Duodenal mucosa (tissue), 2 donors: ENCODE data around the gene PCSK6.

Experiments used
- H3K27ac ChIP-seq: one replicate; pipeline ENCODE4 v1.7.0; 2013; ENCODE audit warnings: low read depth, low read length
- H3K27me3 ChIP-seq, 2 donors: one replicate each; pipeline ENCODE4 v1.7.0; 2013; ENCODE audit warnings: low read length in 2 of 2, control low read depth in 1 of 2; ENCODE audit not compliant: insufficient read depth in 2 of 2, control insufficient read depth in 1 of 2
- H3K36me3 ChIP-seq, 2 donors: one replicate each; pipeline ENCODE4 v1.7.0; 2013; ENCODE audit warnings: low read length in 2 of 2, control low read depth in 1 of 2; ENCODE audit not compliant: insufficient read depth in 2 of 2, control insufficient read depth in 1 of 2
- H3K4me1 ChIP-seq, 2 donors: one replicate each; pipeline ENCODE4 v1.7.0; 2013; ENCODE audit warnings: low read length in 2 of 2, control low read depth in 1 of 2; ENCODE audit not compliant: insufficient read depth in 2 of 2, control insufficient read depth in 1 of 2
- H3K4me3 ChIP-seq, 2 donors: one replicate each; pipeline ENCODE4 v1.7.0; 2013; ENCODE audit warnings: low read length in 2 of 2, low read depth in 1 of 2
- H3K9ac ChIP-seq, 2 donors: one replicate each; pipeline ENCODE4 v1.7.0; 2013; ENCODE audit warnings: low read length in 2 of 2, low read depth in 1 of 2
- H3K9me3 ChIP-seq, 2 donors: one replicate each; pipeline ENCODE4 v1.7.0; 2013; ENCODE audit warnings: low read length in 2 of 2, control low read depth in 1 of 2; ENCODE audit not compliant: control insufficient read depth in 1 of 2

PCSK6 gene

DNA sequence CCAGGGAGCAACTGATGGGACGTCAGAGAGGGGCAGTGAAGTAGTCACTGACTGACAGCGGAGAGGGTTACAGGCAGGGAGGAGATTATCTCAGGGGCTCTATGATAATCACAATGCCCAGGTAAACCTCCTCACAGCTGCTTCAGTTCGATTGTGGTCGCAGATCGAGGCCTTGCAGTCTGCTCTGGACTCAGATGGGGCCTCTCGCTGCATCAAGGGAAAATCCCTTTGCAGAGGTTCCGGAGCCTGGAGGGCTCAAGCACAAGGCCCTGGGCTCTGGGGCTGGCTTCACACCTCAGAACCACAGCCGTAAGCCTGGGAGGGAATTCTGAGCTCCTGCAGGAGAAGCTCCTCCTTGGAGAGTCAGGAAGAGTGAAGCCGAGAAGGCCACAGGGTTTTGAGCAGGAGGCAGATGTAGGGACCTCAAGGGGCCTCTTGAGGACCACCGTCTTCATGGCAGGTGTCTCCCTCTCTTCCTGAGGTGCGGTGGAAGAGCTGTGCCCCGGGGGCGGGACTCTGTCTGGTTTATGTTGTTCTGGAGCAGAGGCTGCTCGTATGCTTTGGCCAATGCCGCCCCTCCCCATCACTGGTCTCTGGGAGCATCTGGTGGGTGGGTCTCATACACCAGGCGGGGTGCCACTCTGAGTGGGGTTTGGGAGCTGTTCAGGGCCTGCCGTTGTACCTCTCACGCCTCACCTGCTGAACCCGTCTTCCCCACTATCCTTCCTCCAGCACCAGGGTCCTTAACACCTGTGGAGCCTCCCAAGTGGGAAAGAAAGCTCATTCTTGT, 175.0 kb downstream of the PCSK6 start:
- H3K27me3 ChIP-seq, result no peaks in the 10 kb centered on the region
- no peaks in the 10 kb centered on the region for H3K9me3 ChIP-seq
- H3K4me1 ChIP-seq, result no peaks in the 10 kb centered on the region
- H3K4me3 ChIP-seq, result no peak overlapping the region
- H3K36me3 ChIP-seq, result no peaks in the 10 kb centered on the region
- H3K27ac ChIP-seq, result no peak overlapping the region
- no peak overlapping the region for H3K9ac ChIP-seq

DNA sequence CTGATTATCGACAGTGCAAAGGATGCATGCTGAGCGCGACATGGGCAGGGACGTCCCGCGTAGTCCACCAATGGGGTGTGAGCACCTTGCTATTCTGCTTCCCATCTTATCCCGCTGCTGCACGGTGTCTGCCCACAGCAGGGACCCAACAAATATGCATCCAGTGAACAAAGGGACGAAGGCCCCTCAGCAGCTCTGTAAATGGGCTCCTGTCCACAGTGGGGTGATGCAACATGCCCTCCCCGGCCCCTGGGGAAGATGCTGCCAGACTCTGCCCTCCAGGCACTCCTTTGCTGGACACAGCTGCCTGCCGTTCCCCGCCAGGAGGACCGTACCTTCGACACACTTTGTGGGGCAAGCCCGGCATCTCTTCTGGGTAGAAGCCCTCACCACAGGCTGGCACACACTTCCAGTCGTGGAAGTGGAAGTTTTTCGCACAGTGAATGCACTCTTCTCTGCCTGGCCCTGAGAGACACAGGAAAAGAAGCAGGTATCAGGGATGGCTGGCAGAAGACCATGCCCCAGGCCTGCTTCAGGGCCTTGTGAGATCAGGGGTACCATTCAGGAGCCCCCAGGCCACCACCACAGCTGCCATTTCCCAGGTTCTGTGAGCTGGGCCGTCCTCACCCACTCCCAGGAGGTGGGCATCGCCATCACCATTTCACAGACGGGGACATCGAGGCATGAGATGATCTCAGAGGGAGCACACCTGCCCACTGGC, 176.3 kb downstream of the PCSK6 start:
- no peaks in the 10 kb centered on the region for H3K9me3 ChIP-seq

GRCh38 chr15:101310508-101310907, 179.0 kb downstream of the PCSK6 start:
- no peaks in the 10 kb centered on the region for H3K9me3 ChIP-seq
- no peaks in the 10 kb centered on the region for H3K27me3 ChIP-seq
- H3K36me3 ChIP-seq, result no peaks in the 10 kb centered on the region
- no peak overlapping the region for H3K4me3 ChIP-seq
- H3K27ac ChIP-seq, result no peak overlapping the region
- H3K9ac ChIP-seq, result no peak overlapping the region
- H3K4me1 ChIP-seq, result no peaks in the 10 kb centered on the region

More for the DNA sequence above, 176.3 kb downstream of the PCSK6 start:
- Histone ChIP-seq H3K4me3 (no peak overlapping the region), H3K27me3 (no peaks in the 10 kb centered on the region), H3K9ac (no peak overlapping the region), H3K4me1 (no peaks in the 10 kb centered on the region), H3K36me3 (no peaks in the 10 kb centered on the region), H3K27ac (no peak overlapping the region)

GRCh38 chr15:101310161-101310480, 179.4 kb downstream of the PCSK6 start:
- no peak overlapping the region for H3K9ac ChIP-seq
- H3K36me3 ChIP-seq, result no peaks in the 10 kb centered on the region
- no peaks in the 10 kb centered on the region for H3K9me3 ChIP-seq
- H3K27ac ChIP-seq, result no peak overlapping the region
- no peak overlapping the region for H3K4me3 ChIP-seq
- H3K4me1 ChIP-seq, result no peaks in the 10 kb centered on the region
- H3K27me3 ChIP-seq, result no peaks in the 10 kb centered on the region

DNA sequence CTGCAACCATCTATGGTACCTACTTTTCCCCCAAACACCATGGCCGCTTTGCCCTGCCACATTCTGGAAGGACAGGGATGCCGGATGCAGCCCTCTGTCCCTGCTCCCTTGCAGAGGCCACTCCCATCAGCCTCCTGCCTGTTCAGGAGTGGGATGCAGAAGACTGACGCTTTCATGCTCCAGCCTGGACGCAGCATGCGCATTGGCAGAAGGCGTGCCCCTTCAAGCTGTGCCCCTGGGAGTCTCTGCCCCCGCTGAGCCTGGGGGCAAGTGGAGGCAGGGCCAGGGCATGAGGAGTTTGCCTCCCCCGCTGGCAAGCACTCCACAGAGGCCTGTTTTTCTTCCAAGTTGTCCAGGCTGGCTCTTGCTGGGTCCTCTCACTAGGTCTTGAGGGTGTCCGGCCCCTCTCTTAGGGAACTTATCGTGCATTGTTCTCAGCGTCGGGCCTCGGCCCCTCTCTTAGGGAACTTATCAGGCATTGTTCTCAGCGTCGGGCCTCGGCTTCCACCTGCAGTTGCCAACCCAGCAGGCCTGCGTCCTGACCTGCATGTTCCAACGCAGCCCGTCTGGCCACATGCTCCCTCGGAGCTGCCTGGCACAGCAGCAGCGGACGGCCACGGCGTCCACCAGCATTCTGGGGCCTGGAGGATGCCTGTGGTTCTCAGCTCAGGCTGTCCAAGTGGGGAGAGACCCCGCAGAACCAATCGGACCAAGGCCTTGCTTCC, 179.9 kb downstream of the PCSK6 start:
- no peak overlapping the region for H3K27ac ChIP-seq
- H3K9ac ChIP-seq, result no peak overlapping the region
- no peaks in the 10 kb centered on the region for H3K27me3 ChIP-seq
- H3K4me3 ChIP-seq, result no peak overlapping the region
- H3K9me3 ChIP-seq, result no peaks in the 10 kb centered on the region
- no peaks in the 10 kb centered on the region for H3K36me3 ChIP-seq
- H3K4me1 ChIP-seq, result no peaks in the 10 kb centered on the region

DNA sequence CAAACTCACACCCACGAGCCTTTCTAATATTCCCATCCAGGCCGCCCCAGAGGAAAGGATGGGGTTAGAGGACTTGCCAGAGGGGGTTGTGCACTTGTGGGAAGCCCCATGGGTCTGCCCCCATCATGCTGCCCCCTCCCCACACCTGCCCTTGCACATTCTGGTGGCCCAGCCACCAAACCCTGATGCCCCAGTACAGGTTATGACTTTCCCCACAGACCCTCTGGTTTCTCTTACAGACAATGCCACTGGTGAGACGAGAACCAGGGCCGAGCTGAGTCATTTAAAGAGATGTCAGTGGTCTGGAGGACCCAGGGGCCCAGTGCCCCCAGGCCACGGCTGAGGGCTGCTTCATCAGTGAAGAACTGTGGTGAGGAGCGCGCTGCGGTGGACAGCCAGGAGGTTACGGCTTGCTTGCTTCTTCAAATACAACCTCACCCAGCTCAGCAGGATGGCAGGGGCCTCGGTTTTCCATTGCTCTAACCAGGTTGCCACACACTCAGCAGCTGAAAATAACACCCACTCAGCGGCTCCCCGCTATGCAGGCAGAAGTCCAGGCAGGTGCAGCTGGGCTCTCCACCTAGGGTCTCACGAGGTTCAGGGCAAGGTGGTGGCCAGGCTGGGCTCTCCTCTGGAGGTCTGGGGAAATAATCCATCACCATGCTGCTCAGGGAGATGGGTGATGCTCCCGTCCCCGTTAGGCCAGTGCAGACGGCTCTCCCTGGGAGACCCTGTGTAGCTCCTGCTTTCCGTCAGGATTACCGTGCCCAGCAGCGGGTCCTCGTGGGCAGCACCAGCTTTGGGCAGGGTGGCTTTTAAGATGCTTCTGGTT, 180.7 kb downstream of the PCSK6 start:
- no peaks in the 10 kb centered on the region for H3K4me1 ChIP-seq
- H3K9ac ChIP-seq, result no peak overlapping the region
- no peak overlapping the region for H3K27ac ChIP-seq
- no peaks in the 10 kb centered on the region for H3K36me3 ChIP-seq
- no peak overlapping the region for H3K4me3 ChIP-seq
- no peaks in the 10 kb centered on the region for H3K9me3 ChIP-seq
- no peaks in the 10 kb centered on the region for H3K27me3 ChIP-seq

- Histone ChIP-seq H3K9me3 (no peaks in the 10 kb centered on the region), H3K27me3 (no peaks in the 10 kb centered on the region), H3K4me3 (no peak overlapping the region), H3K36me3 (no peaks in the 10 kb centered on the region), H3K9ac (no peak overlapping the region), H3K4me1 (no peaks in the 10 kb centered on the region), H3K27ac (no peak overlapping the region)
These were observed 181.5 kb downstream of the PCSK6 start for GRCh38 chr15:101307897-101308603.

- no peaks in the 10 kb centered on the region for H3K4me1 ChIP-seq
- H3K9me3 ChIP-seq, result no peaks in the 10 kb centered on the region
- H3K36me3 ChIP-seq, result no peaks in the 10 kb centered on the region
- H3K27ac ChIP-seq, result no peak overlapping the region
- H3K27me3 ChIP-seq, result no peaks in the 10 kb centered on the region
- H3K4me3 ChIP-seq, result no peak overlapping the region
- H3K9ac ChIP-seq, result no peak overlapping the region
These were observed 182.2 kb downstream of the PCSK6 start for GRCh38 chr15:101307048-101307896.
